ENCODE measurements around the gene PLRG1.

Gene PLRG1

DNA sequence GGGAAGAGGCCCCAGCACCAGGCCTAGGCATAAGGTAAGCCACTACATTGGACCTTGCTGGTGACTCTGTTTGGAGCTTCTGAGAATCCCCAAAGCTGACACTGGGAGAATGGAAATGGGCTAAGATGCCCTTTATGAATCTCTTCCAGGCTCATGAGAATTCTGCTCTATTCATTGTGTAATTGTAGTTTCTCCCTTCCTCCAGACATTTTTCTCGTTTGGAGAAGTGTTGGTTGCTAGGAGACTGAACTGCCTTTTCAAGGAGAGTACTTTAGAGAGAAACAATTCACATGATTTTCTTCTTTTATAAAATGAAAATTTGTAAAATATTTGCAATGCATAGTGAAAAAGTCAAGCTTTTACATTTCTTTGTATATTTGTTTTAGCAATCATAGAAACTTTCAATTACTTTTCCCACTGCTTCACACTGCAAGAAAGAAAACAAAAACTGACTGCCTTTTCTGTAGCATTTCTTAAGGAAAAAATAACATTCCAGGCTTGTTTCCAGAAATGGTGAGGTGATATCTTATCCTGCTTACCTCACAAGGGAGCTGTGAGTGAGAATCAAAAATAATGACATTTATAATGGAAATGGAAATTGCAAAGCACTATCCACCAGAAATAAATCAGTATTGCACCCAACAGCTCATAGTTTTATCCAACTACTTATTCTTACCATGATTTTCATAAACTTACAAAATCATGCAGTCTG lies 33.7 kb downstream of the PLRG1 start:
- no peak overlapping the region for H3K9ac ChIP-seq (ENCODE audit: low read depth, low read length)
- no peaks in the 10 kb centered on the region for H3K36me3 ChIP-seq (ENCODE audit: control insufficient read depth, insufficient read depth, low read length)
- no peaks in the 10 kb centered on the region for H3K9me3 ChIP-seq (ENCODE audit: control insufficient read depth, insufficient read depth, low read length)
- no peak overlapping the region for H3K4me3 ChIP-seq (ENCODE audit: low read depth, low read length)
- H3K4me1 ChIP-seq (ENCODE audit: control insufficient read depth, insufficient read depth, low read length) = peaks cover 8% of the 10 kb centered on the region
- H3K27me3 ChIP-seq (ENCODE audit: control insufficient read depth, insufficient read depth, low read length) = no peaks in the 10 kb centered on the region
- H3K27ac ChIP-seq (ENCODE audit: low read depth, low read length) = no peak overlapping the region

DNA sequence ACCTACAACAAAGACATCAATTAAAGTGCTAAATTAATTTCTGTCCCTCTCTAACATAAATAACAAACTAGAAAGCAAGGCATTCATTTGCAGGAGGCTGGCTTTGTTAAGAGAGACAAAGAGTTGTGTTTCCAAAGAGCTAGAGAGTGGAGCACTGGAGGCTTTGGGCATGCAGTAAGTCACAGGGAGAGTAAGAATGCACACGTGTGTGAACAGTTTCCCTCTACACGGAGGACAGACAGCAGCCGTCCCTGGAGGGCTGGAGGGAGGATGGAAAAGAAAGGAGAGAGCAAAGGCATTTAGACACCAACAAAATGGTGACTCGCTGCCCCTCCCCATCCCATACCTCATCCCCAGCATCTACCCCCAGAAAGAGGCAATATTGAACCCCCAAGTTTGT lies 38.2 kb downstream of the PLRG1 start:
- no peak overlapping the region for H3K27ac ChIP-seq (ENCODE audit: low read depth, low read length)
- no peak overlapping the region for H3K4me3 ChIP-seq (ENCODE audit: low read depth, low read length)
- no peaks in the 10 kb centered on the region for H3K36me3 ChIP-seq (ENCODE audit: control insufficient read depth, insufficient read depth, low read length)
- no peak overlapping the region for H3K9ac ChIP-seq (ENCODE audit: low read depth, low read length)
- H3K4me1 ChIP-seq (ENCODE audit: control insufficient read depth, insufficient read depth, low read length) = peaks cover 8% of the 10 kb centered on the region
- no peaks in the 10 kb centered on the region for H3K27me3 ChIP-seq (ENCODE audit: control insufficient read depth, insufficient read depth, low read length)
- no peaks in the 10 kb centered on the region for H3K9me3 ChIP-seq (ENCODE audit: control insufficient read depth, insufficient read depth, low read length)

DNA sequence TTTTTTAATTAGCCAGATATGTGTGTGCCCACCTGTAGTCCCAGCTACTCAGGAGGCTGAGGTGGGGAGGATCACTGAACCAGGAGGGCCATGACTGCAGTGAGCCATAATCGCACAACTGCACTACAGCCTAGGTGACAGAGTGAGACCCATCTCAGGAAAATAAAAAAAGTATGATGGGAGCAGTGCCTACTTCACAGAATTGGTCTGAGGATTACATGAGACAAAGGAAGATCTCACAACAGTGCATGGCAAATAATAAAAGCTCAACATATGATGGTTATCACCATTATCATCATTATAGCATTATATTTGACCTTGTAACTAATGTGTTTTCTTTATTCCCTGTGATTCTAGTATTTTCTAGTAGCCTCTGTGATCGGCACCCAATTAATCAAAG lies 38.7 kb downstream of the PLRG1 start:
- H3K4me1 ChIP-seq (ENCODE audit: control insufficient read depth, insufficient read depth, low read length) = peaks cover 8% of the 10 kb centered on the region
- H3K4me3 ChIP-seq (ENCODE audit: low read depth, low read length) = no peak overlapping the region
- H3K27ac ChIP-seq (ENCODE audit: low read depth, low read length) = no peak overlapping the region
- no peaks in the 10 kb centered on the region for H3K36me3 ChIP-seq (ENCODE audit: control insufficient read depth, insufficient read depth, low read length)
- no peaks in the 10 kb centered on the region for H3K9me3 ChIP-seq (ENCODE audit: control insufficient read depth, insufficient read depth, low read length)
- H3K27me3 ChIP-seq (ENCODE audit: control insufficient read depth, insufficient read depth, low read length) = no peaks in the 10 kb centered on the region
- no peak overlapping the region for H3K9ac ChIP-seq (ENCODE audit: low read depth, low read length)

DNA sequence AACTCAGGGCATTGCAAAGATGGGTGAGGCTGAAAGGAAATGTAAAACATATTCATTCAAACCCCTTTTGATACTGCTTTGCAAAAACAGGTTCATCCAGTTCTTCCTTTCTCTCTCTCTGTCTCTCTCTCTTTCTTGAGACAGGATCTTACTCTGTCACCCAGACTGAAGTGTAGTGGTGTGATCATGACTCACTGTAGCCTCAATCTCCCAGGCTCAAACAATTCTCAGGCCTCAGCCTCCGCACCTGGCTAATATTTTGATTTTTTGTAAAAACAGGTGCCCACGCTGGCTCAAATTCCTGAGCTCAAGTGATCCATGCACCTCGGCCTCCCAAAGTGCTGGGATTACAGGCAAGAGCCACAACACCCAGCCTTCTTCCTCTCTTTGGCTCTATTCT lies 43.0 kb downstream of the PLRG1 start:
- H3K4me3 ChIP-seq (ENCODE audit: low read depth, low read length) = no peak overlapping the region
- H3K4me1 ChIP-seq (ENCODE audit: control insufficient read depth, insufficient read depth, low read length) = peaks cover 4% of the 10 kb centered on the region
- no peaks in the 10 kb centered on the region for H3K27me3 ChIP-seq (ENCODE audit: control insufficient read depth, insufficient read depth, low read length)
- no peaks in the 10 kb centered on the region for H3K36me3 ChIP-seq (ENCODE audit: control insufficient read depth, insufficient read depth, low read length)
- no peaks in the 10 kb centered on the region for H3K9me3 ChIP-seq (ENCODE audit: control insufficient read depth, insufficient read depth, low read length)
- H3K27ac ChIP-seq (ENCODE audit: low read depth, low read length) = no peak overlapping the region
- H3K9ac ChIP-seq (ENCODE audit: low read depth, low read length) = no peak overlapping the region

DNA sequence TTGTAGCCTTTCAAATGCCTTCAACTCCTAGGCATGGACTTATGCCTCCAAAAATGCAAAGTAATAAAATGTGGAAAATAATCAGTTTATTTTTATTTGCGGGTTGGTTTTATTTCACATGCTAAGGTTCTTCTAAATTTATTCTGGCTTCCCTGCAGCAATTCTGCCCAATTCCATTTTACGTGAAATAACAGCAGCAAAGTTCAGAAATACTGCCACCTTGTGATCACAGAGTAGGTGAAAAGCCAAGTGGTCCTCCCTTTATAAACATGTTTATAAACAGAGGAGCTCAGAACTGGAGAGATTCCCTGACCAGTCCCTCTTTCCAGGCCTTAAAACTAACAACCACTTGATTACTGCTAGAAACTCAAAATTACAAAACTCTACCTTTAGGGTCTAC lies 43.9 kb downstream of the PLRG1 start:
- H3K9me3 ChIP-seq (ENCODE audit: control insufficient read depth, insufficient read depth, low read length) = no peaks in the 10 kb centered on the region
- H3K4me1 ChIP-seq (ENCODE audit: control insufficient read depth, insufficient read depth, low read length) = no peaks in the 10 kb centered on the region

DNA sequence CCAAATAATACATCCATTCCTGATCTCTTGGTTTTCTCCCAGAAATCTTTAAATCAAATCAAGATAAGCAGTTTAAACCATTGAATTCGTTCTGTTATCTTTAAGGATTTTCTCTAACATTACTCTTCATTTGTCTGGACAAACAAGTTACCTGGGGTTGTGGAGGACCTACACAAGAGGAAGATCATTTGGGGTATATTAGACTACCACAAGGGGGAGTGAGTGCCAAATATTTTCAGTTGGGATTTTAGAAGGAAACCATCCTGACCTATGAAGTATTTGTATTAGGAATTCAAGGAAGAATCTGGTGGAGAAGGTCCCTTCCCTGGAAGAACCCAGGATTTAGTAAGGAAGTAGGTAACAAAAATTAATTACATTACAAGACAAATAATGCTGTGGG lies 46.6 kb downstream of the PLRG1 start:
- no peaks in the 10 kb centered on the region for H3K9me3 ChIP-seq (ENCODE audit: control insufficient read depth, insufficient read depth, low read length)
- no peak overlapping the region for H3K4me3 ChIP-seq (ENCODE audit: low read depth, low read length)
- no peaks in the 10 kb centered on the region for H3K36me3 ChIP-seq (ENCODE audit: control insufficient read depth, insufficient read depth, low read length)
- H3K27me3 ChIP-seq (ENCODE audit: control insufficient read depth, insufficient read depth, low read length) = no peaks in the 10 kb centered on the region
- H3K27ac ChIP-seq (ENCODE audit: low read depth, low read length) = no peak overlapping the region
- H3K4me1 ChIP-seq (ENCODE audit: control insufficient read depth, insufficient read depth, low read length) = no peaks in the 10 kb centered on the region
- no peak overlapping the region for H3K9ac ChIP-seq (ENCODE audit: low read depth, low read length)

More for the DNA sequence above, 43.9 kb downstream of the PLRG1 start:
- Histone ChIP-seq H3K4me3 (ENCODE audit: low read depth, low read length) (no peak overlapping the region), H3K9ac (ENCODE audit: low read depth, low read length) (no peak overlapping the region), H3K27me3 (ENCODE audit: control insufficient read depth, insufficient read depth, low read length) (no peaks in the 10 kb centered on the region), H3K27ac (ENCODE audit: low read depth, low read length) (no peak overlapping the region), H3K36me3 (ENCODE audit: control insufficient read depth, insufficient read depth, low read length) (no peaks in the 10 kb centered on the region)

DNA sequence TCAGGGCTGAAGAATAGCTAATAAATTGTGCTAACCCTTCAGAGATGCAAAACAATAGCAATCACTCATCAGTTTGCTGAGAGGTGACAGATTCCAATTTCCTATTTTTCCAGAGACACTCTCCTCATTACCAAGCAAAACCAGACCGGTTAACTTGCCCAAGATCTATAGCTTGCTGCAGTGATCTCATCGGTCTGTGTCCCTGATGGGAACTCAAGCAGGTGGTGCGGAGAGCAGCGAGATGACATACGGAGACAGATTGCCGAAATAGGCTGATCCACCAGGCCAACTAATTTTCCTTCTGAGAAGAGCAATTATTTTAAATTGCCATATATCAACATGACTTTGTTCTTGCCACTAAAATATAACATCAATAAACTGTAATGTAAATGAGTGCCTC lies 48.1 kb downstream of the PLRG1 start:
- no peak overlapping the region for H3K27ac ChIP-seq (ENCODE audit: low read depth, low read length)

DNA sequence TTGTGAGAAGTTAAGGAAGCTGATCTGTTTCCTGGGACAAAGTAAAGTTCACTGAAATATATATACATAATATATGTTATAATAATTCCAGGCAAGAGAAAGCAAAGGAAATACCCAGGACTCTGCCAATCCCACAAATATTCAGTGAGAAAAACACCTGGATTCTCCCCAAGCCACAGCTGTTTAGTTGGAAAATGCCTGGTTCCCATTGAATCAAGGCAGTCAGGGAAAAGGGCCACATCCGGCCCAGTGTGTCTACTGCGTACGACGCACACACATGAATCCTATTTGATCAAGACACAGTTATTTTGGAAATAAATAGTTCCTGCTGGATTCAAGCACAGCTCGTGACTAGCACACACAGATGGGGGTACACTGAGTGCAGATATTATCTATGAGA lies 52.3 kb downstream of the PLRG1 start:
- Histone ChIP-seq H3K9ac (ENCODE audit: low read depth, low read length) (no peak overlapping the region), H3K4me3 (ENCODE audit: low read depth, low read length) (no peak overlapping the region), H3K27me3 (ENCODE audit: control insufficient read depth, insufficient read depth, low read length) (peaks cover 13% of the 10 kb centered on the region), H3K36me3 (ENCODE audit: control insufficient read depth, insufficient read depth, low read length) (no peaks in the 10 kb centered on the region), H3K27ac (ENCODE audit: low read depth, low read length) (no peak overlapping the region), H3K4me1 (ENCODE audit: control insufficient read depth, insufficient read depth, low read length) (no peaks in the 10 kb centered on the region), H3K9me3 (ENCODE audit: control insufficient read depth, insufficient read depth, low read length) (no peaks in the 10 kb centered on the region)

More for the DNA sequence above, 48.1 kb downstream of the PLRG1 start:
- Histone ChIP-seq H3K9me3 (ENCODE audit: control insufficient read depth, insufficient read depth, low read length) (no peaks in the 10 kb centered on the region), H3K4me3 (ENCODE audit: low read depth, low read length) (no peak overlapping the region), H3K4me1 (ENCODE audit: control insufficient read depth, insufficient read depth, low read length) (no peaks in the 10 kb centered on the region), H3K9ac (ENCODE audit: low read depth, low read length) (no peak overlapping the region), H3K27me3 (ENCODE audit: control insufficient read depth, insufficient read depth, low read length) (no peaks in the 10 kb centered on the region), H3K36me3 (ENCODE audit: control insufficient read depth, insufficient read depth, low read length) (no peaks in the 10 kb centered on the region)

DNA sequence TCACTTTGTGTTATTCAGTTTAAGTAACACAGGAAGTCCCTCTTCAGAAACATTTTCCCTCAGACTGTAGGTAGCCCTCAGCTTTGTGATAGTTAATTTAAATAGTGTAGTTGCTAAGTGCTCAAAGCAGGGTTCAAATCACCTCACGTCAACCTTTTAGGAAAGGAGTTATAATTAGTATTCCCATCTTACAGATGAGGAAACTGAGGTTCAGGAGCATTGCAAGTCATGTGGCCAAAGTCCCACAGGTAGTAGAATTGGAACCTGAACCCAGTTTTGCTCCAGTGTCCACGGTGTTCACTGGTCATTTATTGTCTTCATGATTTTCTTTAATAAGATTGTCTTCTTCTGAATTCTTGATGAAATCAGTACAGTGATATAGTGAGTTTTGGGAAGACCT lies 54.3 kb downstream of the PLRG1 start:
- no peaks in the 10 kb centered on the region; the same call in 1 of the 2 replicates for H3K4me1 ChIP-seq (ENCODE audit: control insufficient read depth, insufficient read depth, low read length)
- H3K36me3 ChIP-seq (ENCODE audit: control insufficient read depth, insufficient read depth, low read length) = no peaks in the 10 kb centered on the region
- H3K9ac ChIP-seq (ENCODE audit: low read depth, low read length) = no peak overlapping the region
- H3K27ac ChIP-seq (ENCODE audit: low read depth, low read length) = no peak overlapping the region
- peaks cover 33% of the 10 kb centered on the region for H3K27me3 ChIP-seq (ENCODE audit: control insufficient read depth, insufficient read depth, low read length)
- H3K9me3 ChIP-seq (ENCODE audit: control insufficient read depth, insufficient read depth, low read length) = no peaks in the 10 kb centered on the region
- H3K4me3 ChIP-seq (ENCODE audit: low read depth, low read length) = no peak overlapping the region

DNA sequence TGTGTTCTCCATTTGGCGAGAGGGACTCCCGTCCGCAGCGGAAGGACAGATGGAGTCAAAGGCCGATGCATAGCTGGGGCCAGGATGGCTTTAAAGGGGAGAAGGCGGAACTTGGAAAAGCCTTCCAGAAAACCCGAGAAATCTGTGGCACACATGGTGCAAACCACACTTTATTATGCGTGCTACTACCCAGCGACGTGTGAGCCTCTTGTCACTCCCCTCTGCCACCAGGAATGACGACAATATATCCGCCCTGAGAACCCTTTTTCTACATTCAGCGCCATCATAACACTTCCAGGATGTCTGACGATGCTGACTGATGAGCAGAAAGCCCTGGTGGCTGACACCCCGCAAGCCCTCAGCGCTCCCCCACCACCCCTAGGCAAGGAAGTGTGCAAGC lies 57.9 kb downstream of the PLRG1 start:
- H3K27ac ChIP-seq (ENCODE audit: low read depth, low read length) = no peak overlapping the region
- no peaks in the 10 kb centered on the region for H3K36me3 ChIP-seq (ENCODE audit: control insufficient read depth, insufficient read depth, low read length)
- H3K4me1 ChIP-seq (ENCODE audit: control insufficient read depth, insufficient read depth, low read length) = no peaks in the 10 kb centered on the region; the same call in 1 of the 2 replicates
- H3K27me3 ChIP-seq (ENCODE audit: control insufficient read depth, insufficient read depth, low read length) = peaks cover 68% of the 10 kb centered on the region
- H3K9me3 ChIP-seq (ENCODE audit: control insufficient read depth, insufficient read depth, low read length) = no peaks in the 10 kb centered on the region
- H3K9ac ChIP-seq (ENCODE audit: low read depth, low read length) = no peak overlapping the region
- H3K4me3 ChIP-seq (ENCODE audit: low read depth, low read length) = peak overlapping the region; percentile 73

DNA sequence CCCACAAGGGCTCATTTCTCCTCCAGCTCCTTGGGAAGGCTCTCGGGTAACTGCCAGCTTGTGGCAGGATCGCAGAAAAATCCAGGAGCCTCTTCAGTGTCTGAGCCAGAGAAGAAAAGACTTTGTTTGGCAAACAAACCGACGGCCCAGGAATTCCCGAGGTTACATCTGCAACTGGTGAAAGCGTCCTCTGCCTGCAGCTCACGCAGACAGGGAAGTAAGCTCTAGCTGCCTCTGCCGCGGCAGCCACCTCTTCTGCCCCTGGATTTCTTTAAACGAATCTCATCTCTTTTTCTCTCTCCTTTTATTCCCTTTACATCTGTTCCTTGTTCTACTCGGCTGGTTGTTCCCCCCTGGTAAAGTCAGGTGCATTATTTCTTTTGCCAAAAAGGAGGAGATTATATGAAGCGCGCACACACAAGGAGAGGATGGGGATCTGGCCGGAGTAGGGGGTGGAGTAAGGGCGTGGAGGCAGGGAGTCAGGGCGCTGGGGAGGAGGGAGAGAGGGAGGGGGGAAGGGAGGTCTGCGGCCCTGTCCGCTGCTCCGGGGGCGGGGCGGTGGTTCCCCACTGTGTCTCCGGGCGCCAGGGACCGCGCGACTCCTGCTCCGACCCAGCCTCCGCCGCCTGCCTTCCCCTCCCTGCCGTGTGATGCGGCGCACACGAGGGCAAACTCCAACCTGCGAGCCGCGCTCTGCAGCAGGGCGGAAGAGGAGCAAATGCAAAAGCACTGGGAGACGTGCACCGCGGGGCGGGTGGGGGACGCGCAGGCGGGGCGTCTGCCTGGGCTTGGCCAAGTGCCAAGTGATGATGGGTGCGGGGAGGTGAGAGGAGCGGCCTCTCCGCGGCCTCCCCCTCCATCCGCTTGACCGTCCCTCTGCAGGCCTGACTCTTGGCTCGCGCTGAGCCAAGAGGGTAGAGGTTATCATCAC lies 58.6 kb downstream of the PLRG1 start, which contains the start of gene DCHS2:
Gene DCHS2 (minus strand): TSS at position 459 of the 931 bp plus-strand sequence. CDS start 444 bp downstream, at position 15.
- Histone ChIP-seq H3K27ac (ENCODE audit: low read depth, low read length) (no peak within 1 kb of the TSS), H3K27me3 (ENCODE audit: control insufficient read depth, insufficient read depth, low read length) (peaks cover 68% of the 10 kb centered on the region), H3K9me3 (ENCODE audit: control insufficient read depth, insufficient read depth, low read length) (no peaks in the 10 kb centered on the region), H3K4me3 (ENCODE audit: low read depth, low read length) (peak within 1 kb of the TSS; percentile 73), H3K9ac (ENCODE audit: low read depth, low read length) (peak within 1 kb of the TSS; percentile 35; the same call in 1 of the 2 replicates), H3K36me3 (ENCODE audit: control insufficient read depth, insufficient read depth, low read length) (no peaks in the 10 kb centered on the region), H3K4me1 (ENCODE audit: control insufficient read depth, insufficient read depth, low read length) (no peaks in the 10 kb centered on the region; the same call in 1 of the 2 replicates)
